Measurements from ENCODE around the gene PITX1.
"Not testable (repeated sequence)": the region's sequence is repeated elsewhere in the genome, so short reads cannot be mapped to it uniquely, and the experiment has no call there.

The PITX1 gene

GRCh38 chr5:135033901-135034235 lies at the start of gene PITX1:
PITX1 (minus strand) TSS chr5:135034228; CDS start chr5:135033881, 347 bp downstream.
- DNase-seq (ENCODE audit: low read depth in 2 of 2) = no peak

- DNase-seq (ENCODE audit: low read depth in 2 of 2) = not testable (repeated sequence)
These were observed 49.3 kb upstream of the PITX1 start for GRCh38 chr5:135083334-135083733.

GRCh38 chr5:135081240-135081639 lies 47.2 kb upstream of the PITX1 start:
- DNase-seq (ENCODE audit: low read depth in 2 of 2) = no peak

GRCh38 chr5:135079760-135080159 lies 45.7 kb upstream of the PITX1 start:
- DNase-seq (ENCODE audit: low read depth in 2 of 2) = no peak

- no peak for DNase-seq (ENCODE audit: low read depth in 2 of 2)
These were observed 45.2 kb upstream of the PITX1 start for GRCh38 chr5:135079099-135079681.

- no peak for DNase-seq (ENCODE audit: low read depth in 2 of 2)
These were observed 42.8 kb upstream of the PITX1 start for GRCh38 chr5:135076801-135077200.

- no peak for DNase-seq (ENCODE audit: low read depth in 2 of 2)
These were observed 42.0 kb upstream of the PITX1 start for GRCh38 chr5:135076051-135076491.

GRCh38 chr5:135075621-135076020 lies 41.6 kb upstream of the PITX1 start:
- no peak for DNase-seq (ENCODE audit: low read depth in 2 of 2)

- DNase-seq (ENCODE audit: low read depth in 2 of 2) = no peak
These were observed 39.8 kb upstream of the PITX1 start for GRCh38 chr5:135073761-135074345.

GRCh38 chr5:135072387-135073281 lies 38.6 kb upstream of the PITX1 start:
- no peak for DNase-seq (ENCODE audit: low read depth in 2 of 2)

- DNase-seq (ENCODE audit: low read depth in 2 of 2) = no peak
These were observed 37.3 kb upstream of the PITX1 start for GRCh38 chr5:135071311-135071710.

- DNase-seq (ENCODE audit: low read depth in 2 of 2) = no peak
These were observed 36.0 kb upstream of the PITX1 start for GRCh38 chr5:135069895-135070657.

- no peak for DNase-seq (ENCODE audit: low read depth in 2 of 2)
These were observed 35.2 kb upstream of the PITX1 start for GRCh38 chr5:135069016-135069770.

- no peak for DNase-seq (ENCODE audit: low read depth in 2 of 2)
These were observed 33.6 kb upstream of the PITX1 start for GRCh38 chr5:135067587-135067986.

- no peak for DNase-seq (ENCODE audit: low read depth in 2 of 2)
These were observed 32.8 kb upstream of the PITX1 start for GRCh38 chr5:135066781-135067180.

- no peak for DNase-seq (ENCODE audit: low read depth in 2 of 2)
These were observed 31.6 kb upstream of the PITX1 start for GRCh38 chr5:135065306-135066265.

GRCh38 chr5:135064235-135064570 lies 30.2 kb upstream of the PITX1 start:
- no peak for DNase-seq (ENCODE audit: low read depth in 2 of 2)

- no peak for DNase-seq (ENCODE audit: low read depth in 2 of 2)
These were observed 29.6 kb upstream of the PITX1 start for GRCh38 chr5:135063511-135064234.

GRCh38 chr5:135063056-135063445 lies 29.0 kb upstream of the PITX1 start:
- no peak for DNase-seq (ENCODE audit: low read depth in 2 of 2)

Data from stimulated activated CD8-positive, alpha-beta memory T cell treated with anti-CD3 and anti-CD28 coated beads, Interleukin-7, amount 100 ng/mL, for 4 hours (primary cell).